Measurements from ENCODE around the gene CHPT1. TPM values are rescaled to one million over a fixed set of nuclear protein-coding genes. Genes with fewer than 3 reads are reported as not detected.

The CHPT1 gene
- total and polyA plus RNA-seq, 2 donors (not counting 3 experiments of a cell fraction or from before 2014, with no cell fraction given) = 12.1 to 19.3 TPM

Small RNA genes within 50 kb of the gene (small RNA-seq; reads per million reads assigned to genes)
- gene RNU6-101P (ENCODE audit: insufficient read depth, insufficient read length, low read depth, low replicate concordance) (not detected), gene RNY1P16 (ENCODE audit: insufficient read depth, insufficient read length, low read depth, low replicate concordance) (not detected)

Other genes with a start within 250 kb of the CHPT1 start
- not detected in 2 replicates for gene SPIC, start 222.3 kb upstream of the CHPT1 start, total RNA-seq
- gene SPIC, start 222.3 kb upstream of the CHPT1 start, polyA plus RNA-seq = not detected in 2 replicates
- not detected in 2 replicates for gene MYBPC1, start 102.7 kb upstream of the CHPT1 start, total RNA-seq
- not detected in 2 replicates for gene MYBPC1, start 102.7 kb upstream of the CHPT1 start, polyA plus RNA-seq
- gene SYCP3, start 41.8 kb downstream of the CHPT1 start, total RNA-seq = 0.25 and 0.29 TPM in 2 replicates
- gene SYCP3, start 41.8 kb downstream of the CHPT1 start, polyA plus RNA-seq = not detected in 2 replicates
- gene GNPTAB, start 133.3 kb downstream of the CHPT1 start, total RNA-seq = 39.2 and 39.5 TPM in 2 replicates
- gene GNPTAB, start 133.3 kb downstream of the CHPT1 start, polyA plus RNA-seq = 14.7 and 15.6 TPM in 2 replicates
- gene DRAM1, start 179.9 kb downstream of the CHPT1 start, total RNA-seq = 42.4 and 46.3 TPM in 2 replicates
- 24.6 and 26.3 TPM in 2 replicates for gene DRAM1, start 179.9 kb downstream of the CHPT1 start, polyA plus RNA-seq

Measured in endothelial cell of umbilical vein (primary cell).